HepG2 (cell line): ENCODE data around the gene ACADVL. TPM values are rescaled to one million over a fixed set of nuclear protein-coding genes. Genes with fewer than 3 reads are reported as not detected.

Source experiments
- ARNT2 ChIP-seq: sonication (generic); formaldehyde crosslinking; IDR thresholded peaks from 2 replicates; pipeline ENCODE4 v1.8.0; 2022; ENCODE audit warnings: mild to moderate bottlenecking, low read depth, missing genetic modification reagents, moderate library complexity
- CCAR2 ChIP-seq: fragments of 200-400 bp; formaldehyde crosslinking; optimal IDR thresholded peaks from 2 replicates; pipeline ENCODE3; 2018; ENCODE audit warnings: low read depth, mild to moderate bottlenecking, low read length, moderate library complexity
- CHCHD3 ChIP-seq: sonication (generic); formaldehyde crosslinking; IDR thresholded peaks from 2 replicates; pipeline ENCODE4 v1.8.0; 2022; ENCODE audit warnings: mild to moderate bottlenecking, missing genetic modification reagents, moderate library complexity
- NONO ChIP-seq, 2 experiments: fragments of 450-650 bp in 1 of 2; sonication (generic) in 1 of 2; formaldehyde crosslinking in 1 of 2; IDR thresholded peaks in 1 of 2; conservative IDR thresholded peaks in 1 of 2; 2 replicates each; pipeline versions ENCODE4 v1.6.1 to v1.8.0; 2017 to 2022; ENCODE audit warnings: mild to moderate bottlenecking in 1 of 2, missing genetic modification reagents in 1 of 2, moderate library complexity in 1 of 2
- NR2F2 ChIP-seq: IDR thresholded peaks from 2 replicates; pipeline ENCODE4 v1.6.1; 2012; ENCODE audit warnings: low read depth, inconsistent platforms, borderline replicate concordance
- SYNCRIP ChIP-seq: fragments of 200-400 bp; formaldehyde crosslinking; IDR thresholded peaks from 2 replicates; pipeline ENCODE4 v1.6.1; 2018; ENCODE audit warnings: mild to moderate bottlenecking, low read depth, low read length; ENCODE audit not compliant: insufficient read depth
- THYN1 ChIP-seq: sonication (generic); formaldehyde crosslinking; IDR thresholded peaks from 2 replicates; pipeline ENCODE4 v1.8.1; 2023; ENCODE audit warnings: low read depth, mild to moderate bottlenecking, moderate library complexity, missing genetic modification reagents, borderline replicate concordance
- ZNF207 ChIP-seq: fragments of 450-650 bp; IDR thresholded peaks from 2 replicates; pipeline ENCODE4 v1.6.1; 2016; ENCODE audit warnings: antibody characterized with exemption, borderline replicate concordance
- ZNF746 ChIP-seq: sonication (generic); formaldehyde crosslinking; IDR thresholded peaks from 2 replicates; pipeline ENCODE4 v1.8.0; 2022; ENCODE audit warnings: mild to moderate bottlenecking, missing genetic modification reagents
- polyA plus RNA-seq, 8 experiments: library from polyadenylated mRNA; depleted of rRNA in 3 of 8; stranded (reverse) in 7 of 8; unstranded in 1 of 8; fragments of >200 nt; fragmentation: Illumina TruSeq in 4 of 8; extraction: Trizol in 4 of 8; gene quantifications; 2 replicates each; pipeline versions ENCODE4 v1.2.1 to v1.2.3, GENCODE V29; 2011 to 2016; ENCODE audit warnings: low read depth in 4 of 8, missing spikeins in 1 of 8, mixed read lengths in 1 of 8; ENCODE audit not compliant: insufficient read depth in 1 of 8
- total RNA-seq, 5 experiments: library from RNA; depleted of rRNA; stranded (reverse); fragments of >200 nt; fragmentation: Illumina TruSeq; extraction: Trizol; gene quantifications; 2 replicates each; pipeline ENCODE4 v1.2.3, GENCODE V29; 2016; ENCODE audit warnings: low read depth in 1 of 5
- TF ChIP-seq, protein P1 (sequence below): sonication (generic); formaldehyde crosslinking; IDR thresholded peaks from 2 replicates; pipeline ENCODE4 v1.4.0; 2020; ENCODE audit warnings: missing genetic modification reagents
- TF ChIP-seq, protein P2 (sequence below): sonication (generic); formaldehyde crosslinking; IDR thresholded peaks from 2 replicates; pipeline ENCODE4 v1.4.0; 2020; ENCODE audit warnings: mild to moderate bottlenecking, missing genetic modification reagents
- TF ChIP-seq, protein P3 (sequence below): sonication (generic); formaldehyde crosslinking; IDR thresholded peaks from 2 replicates; pipeline ENCODE4 v1.9.0; 2021; ENCODE audit warnings: missing genetic modification reagents, mild to moderate bottlenecking, borderline replicate concordance
- TF ChIP-seq, protein P4 (sequence below): sonication (generic); formaldehyde crosslinking; IDR thresholded peaks from 2 replicates; pipeline ENCODE4 v1.5.0; 2020; ENCODE audit warnings: missing genetic modification reagents, mild to moderate bottlenecking, borderline replicate concordance
- TF ChIP-seq, protein P5 (sequence below): sonication (generic); formaldehyde crosslinking; IDR thresholded peaks from 2 replicates; pipeline ENCODE4 v1.4.0; 2020; ENCODE audit warnings: missing genetic modification reagents, borderline replicate concordance

Gene ACADVL
- total and polyA plus RNA-seq, 2 of the 13 experiments (the other 11 are each of a cell fraction or from before 2014, with no cell fraction given) = 219 to 412 TPM

DNA sequence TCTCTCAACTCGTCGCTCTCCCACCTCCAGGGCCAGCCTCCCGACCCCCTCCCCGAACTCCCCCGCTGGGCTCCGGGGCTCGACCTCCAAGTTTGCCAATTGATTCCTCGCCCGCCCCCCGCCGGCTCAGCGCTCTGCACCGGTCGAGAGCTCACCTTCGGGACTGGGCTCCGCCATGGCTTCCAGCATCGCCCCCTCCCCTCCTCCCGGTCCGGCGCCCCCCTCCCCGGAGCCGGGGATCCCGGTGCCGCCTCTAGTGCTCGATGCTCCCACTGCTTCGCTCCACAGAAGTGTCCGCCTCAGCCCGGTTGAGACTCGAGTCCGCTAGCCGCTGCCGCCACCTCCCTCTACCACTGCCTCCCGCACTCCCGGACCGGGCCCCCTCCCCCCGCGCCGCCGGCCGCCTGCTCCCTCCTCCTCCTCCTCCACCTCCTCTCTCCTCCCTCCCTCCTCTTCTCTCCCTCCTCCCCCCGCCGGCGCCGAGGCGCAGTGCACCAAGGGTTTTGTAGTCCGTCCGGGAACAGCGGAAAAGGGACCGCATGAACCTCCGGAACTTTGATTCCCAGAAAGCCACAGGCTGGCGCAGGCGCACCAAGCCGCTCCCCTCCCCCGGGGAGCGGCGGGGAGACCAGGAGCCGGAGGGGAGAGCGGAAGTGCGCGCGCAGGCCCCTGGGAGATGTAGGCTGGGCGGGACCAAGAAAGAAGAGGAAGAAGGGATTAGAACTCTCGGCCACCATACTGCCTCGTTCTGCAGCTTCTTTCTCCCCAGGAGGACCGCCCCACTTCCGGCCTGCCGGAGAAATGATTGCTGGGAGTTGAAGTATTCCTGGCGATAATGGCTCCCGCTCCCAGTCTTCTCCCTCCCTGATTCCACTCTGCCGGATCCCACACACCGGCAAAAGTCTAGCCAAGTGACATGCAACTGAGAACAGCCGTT is 19.6 kb downstream of the ACADVL start, which contains the start of gene PHF23 (continued):
- TF ChIP-seq, protein P1, sequence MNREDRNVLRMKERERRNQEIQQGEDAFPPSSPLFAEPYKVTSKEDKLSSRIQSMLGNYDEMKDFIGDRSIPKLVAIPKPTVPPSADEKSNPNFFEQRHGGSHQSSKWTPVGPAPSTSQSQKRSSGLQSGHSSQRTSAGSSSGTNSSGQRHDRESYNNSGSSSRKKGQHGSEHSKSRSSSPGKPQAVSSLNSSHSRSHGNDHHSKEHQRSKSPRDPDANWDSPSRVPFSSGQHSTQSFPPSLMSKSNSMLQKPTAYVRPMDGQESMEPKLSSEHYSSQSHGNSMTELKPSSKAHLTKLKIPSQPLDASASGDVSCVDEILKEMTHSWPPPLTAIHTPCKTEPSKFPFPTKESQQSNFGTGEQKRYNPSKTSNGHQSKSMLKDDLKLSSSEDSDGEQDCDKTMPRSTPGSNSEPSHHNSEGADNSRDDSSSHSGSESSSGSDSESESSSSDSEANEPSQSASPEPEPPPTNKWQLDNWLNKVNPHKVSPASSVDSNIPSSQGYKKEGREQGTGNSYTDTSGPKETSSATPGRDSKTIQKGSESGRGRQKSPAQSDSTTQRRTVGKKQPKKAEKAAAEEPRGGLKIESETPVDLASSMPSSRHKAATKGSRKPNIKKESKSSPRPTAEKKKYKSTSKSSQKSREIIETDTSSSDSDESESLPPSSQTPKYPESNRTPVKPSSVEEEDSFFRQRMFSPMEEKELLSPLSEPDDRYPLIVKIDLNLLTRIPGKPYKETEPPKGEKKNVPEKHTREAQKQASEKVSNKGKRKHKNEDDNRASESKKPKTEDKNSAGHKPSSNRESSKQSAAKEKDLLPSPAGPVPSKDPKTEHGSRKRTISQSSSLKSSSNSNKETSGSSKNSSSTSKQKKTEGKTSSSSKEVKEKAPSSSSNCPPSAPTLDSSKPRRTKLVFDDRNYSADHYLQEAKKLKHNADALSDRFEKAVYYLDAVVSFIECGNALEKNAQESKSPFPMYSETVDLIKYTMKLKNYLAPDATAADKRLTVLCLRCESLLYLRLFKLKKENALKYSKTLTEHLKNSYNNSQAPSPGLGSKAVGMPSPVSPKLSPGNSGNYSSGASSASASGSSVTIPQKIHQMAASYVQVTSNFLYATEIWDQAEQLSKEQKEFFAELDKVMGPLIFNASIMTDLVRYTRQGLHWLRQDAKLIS (CRISPR knock-in tag) = no peak
- TF ChIP-seq THYN1 (CRISPR knock-in tag) (no peak), ARNT2 (CRISPR knock-in tag) (peak; percentile 56; the same call in 1 of the 2 replicates), ZNF746 (peak; percentile 94), SYNCRIP (no peak), CCAR2 (no peak), NONO (IDR thresholded peaks at IDR 0.05) (peak; percentile 48; the same call in 1 of the 2 replicates), NONO (CRISPR knock-in tag; conservative IDR thresholded peaks at IDR 0.05) (peak; percentile 89; the same call in 1 of the 2 replicates), NR2F2 (no peak; the same call in 1 of the 2 replicates), ZNF207 (no peak), CHCHD3 (CRISPR knock-in tag) (no peak)
- TF ChIP-seq, protein P2, sequence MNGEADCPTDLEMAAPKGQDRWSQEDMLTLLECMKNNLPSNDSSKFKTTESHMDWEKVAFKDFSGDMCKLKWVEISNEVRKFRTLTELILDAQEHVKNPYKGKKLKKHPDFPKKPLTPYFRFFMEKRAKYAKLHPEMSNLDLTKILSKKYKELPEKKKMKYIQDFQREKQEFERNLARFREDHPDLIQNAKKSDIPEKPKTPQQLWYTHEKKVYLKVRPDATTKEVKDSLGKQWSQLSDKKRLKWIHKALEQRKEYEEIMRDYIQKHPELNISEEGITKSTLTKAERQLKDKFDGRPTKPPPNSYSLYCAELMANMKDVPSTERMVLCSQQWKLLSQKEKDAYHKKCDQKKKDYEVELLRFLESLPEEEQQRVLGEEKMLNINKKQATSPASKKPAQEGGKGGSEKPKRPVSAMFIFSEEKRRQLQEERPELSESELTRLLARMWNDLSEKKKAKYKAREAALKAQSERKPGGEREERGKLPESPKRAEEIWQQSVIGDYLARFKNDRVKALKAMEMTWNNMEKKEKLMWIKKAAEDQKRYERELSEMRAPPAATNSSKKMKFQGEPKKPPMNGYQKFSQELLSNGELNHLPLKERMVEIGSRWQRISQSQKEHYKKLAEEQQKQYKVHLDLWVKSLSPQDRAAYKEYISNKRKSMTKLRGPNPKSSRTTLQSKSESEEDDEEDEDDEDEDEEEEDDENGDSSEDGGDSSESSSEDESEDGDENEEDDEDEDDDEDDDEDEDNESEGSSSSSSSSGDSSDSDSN = peak; percentile 11; the same call in 1 of the 2 replicates
- TF ChIP-seq, protein P3, sequence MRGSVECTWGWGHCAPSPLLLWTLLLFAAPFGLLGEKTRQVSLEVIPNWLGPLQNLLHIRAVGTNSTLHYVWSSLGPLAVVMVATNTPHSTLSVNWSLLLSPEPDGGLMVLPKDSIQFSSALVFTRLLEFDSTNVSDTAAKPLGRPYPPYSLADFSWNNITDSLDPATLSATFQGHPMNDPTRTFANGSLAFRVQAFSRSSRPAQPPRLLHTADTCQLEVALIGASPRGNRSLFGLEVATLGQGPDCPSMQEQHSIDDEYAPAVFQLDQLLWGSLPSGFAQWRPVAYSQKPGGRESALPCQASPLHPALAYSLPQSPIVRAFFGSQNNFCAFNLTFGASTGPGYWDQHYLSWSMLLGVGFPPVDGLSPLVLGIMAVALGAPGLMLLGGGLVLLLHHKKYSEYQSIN (CRISPR knock-in tag) = no peak
- TF ChIP-seq, protein P4, sequence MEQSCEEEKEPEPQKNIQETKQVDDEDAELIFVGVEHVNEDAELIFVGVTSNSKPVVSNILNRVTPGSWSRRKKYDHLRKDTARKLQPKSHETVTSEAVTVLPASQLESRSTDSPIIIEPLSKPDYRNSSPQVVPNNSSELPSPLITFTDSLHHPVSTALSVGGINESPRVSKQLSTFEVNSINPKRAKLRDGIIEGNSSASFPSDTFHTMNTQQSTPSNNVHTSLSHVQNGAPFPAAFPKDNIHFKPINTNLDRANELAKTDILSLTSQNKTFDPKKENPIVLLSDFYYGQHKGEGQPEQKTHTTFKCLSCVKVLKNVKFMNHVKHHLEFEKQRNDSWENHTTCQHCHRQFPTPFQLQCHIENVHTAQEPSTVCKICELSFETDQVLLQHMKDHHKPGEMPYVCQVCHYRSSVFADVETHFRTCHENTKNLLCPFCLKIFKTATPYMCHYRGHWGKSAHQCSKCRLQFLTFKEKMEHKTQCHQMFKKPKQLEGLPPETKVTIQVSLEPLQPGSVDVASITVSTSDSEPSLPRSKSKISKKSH (CRISPR knock-in tag) = no peak
- TF ChIP-seq, protein P5, sequence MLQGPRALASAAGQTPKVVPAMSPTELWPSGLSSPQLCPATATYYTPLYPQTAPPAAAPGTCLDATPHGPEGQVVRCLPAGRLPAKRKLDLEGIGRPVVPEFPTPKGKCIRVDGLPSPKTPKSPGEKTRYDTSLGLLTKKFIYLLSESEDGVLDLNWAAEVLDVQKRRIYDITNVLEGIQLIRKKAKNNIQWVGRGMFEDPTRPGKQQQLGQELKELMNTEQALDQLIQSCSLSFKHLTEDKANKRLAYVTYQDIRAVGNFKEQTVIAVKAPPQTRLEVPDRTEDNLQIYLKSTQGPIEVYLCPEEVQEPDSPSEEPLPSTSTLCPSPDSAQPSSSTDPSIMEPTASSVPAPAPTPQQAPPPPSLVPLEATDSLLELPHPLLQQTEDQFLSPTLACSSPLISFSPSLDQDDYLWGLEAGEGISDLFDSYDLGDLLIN = 0 out of 2 replicates have a peak, but pooled peaks have one; percentile 46
